Fibroblast of skin of back (primary cell): ENCODE measurements around the gene C11orf24.
"Not testable (repeated sequence)": the region's sequence is repeated elsewhere in the genome, so short reads cannot be mapped to it uniquely, and the experiment has no call there.

ENCODE experiments used
- DNase-seq: peaks from one replicate; pipeline ENCODE4 v3.0.0-alpha.2; 2013

C11orf24 gene

GRCh38 chr11:68244912-68245311 lies 26.9 kb downstream of the C11orf24 start:
- not testable (repeated sequence) for DNase-seq

GRCh38 chr11:68243847-68244246 lies 27.9 kb downstream of the C11orf24 start:
- DNase-seq: not testable (repeated sequence)

GRCh38 chr11:68242616-68243015 lies 29.2 kb downstream of the C11orf24 start:
- DNase-seq: no peak

- no peak for DNase-seq
Measured at GRCh38 chr11:68231621-68232020, 40.2 kb downstream of the C11orf24 start.

- no peak for DNase-seq
Measured at GRCh38 chr11:68229601-68230000, 42.2 kb downstream of the C11orf24 start.

- no peak for DNase-seq
Measured at GRCh38 chr11:68226421-68226820, 45.4 kb downstream of the C11orf24 start.

- DNase-seq: no peak
Measured at GRCh38 chr11:68224606-68225005, 47.2 kb downstream of the C11orf24 start.

- no peak for DNase-seq
Measured at GRCh38 chr11:68223275-68223674, 48.5 kb downstream of the C11orf24 start.

GRCh38 chr11:68221406-68221805 lies 50.4 kb downstream of the C11orf24 start:
- DNase-seq: no peak

- no peak for DNase-seq
Measured at GRCh38 chr11:68216171-68216938, 55.4 kb downstream of the C11orf24 start.

- no peak for DNase-seq
Measured at GRCh38 chr11:68215524-68216170, 56.1 kb downstream of the C11orf24 start.

GRCh38 chr11:68215087-68215445 lies 56.7 kb downstream of the C11orf24 start:
- no peak for DNase-seq

- no peak for DNase-seq
Measured at GRCh38 chr11:68214173-68215086, 57.3 kb downstream of the C11orf24 start.

GRCh38 chr11:68213555-68214172 lies 58.1 kb downstream of the C11orf24 start:
- DNase-seq: peak; percentile 96

GRCh38 chr11:68213135-68213515 lies 58.6 kb downstream of the C11orf24 start, which contains the start of gene KMT5B:
KMT5B (minus strand) TSS chr11:68213296; CDS start chr11:68190076, 23,220 bp downstream.
- DNase-seq: no peak

GRCh38 chr11:68212421-68213134 lies 59.2 kb downstream of the C11orf24 start:
- peak; percentile 81 for DNase-seq

GRCh38 chr11:68211546-68211945 lies 60.2 kb downstream of the C11orf24 start:
- DNase-seq: no peak
